IMR-90 (cell line): ENCODE results near the gene ARID4B. TPM values are rescaled to one million over a fixed set of nuclear protein-coding genes. Genes with fewer than 3 reads are reported as not detected.

ENCODE experiments used
- ATAC-seq: fragments of 200-7000 bp; cut with Tn5 transposase; 2 replicates; pipeline ENCODE4 v1.9.1; 2020; ENCODE audit warnings: low read depth, mild to moderate bottlenecking, moderate library complexity
- BruUV-seq: library from RNA; stranded (reverse); fragments of 400-500 nt; replicated peaks from 2 replicates; lab custom pipeline; 2021; lab: Mats Ljungman, UMichigan
- CTCF ChIA-PET: fragments of 300-600 bp; formaldehyde crosslinking; extraction: SDS; loops from one replicate; lab custom pipeline; 2021; ENCODE audit warnings: antibody characterized with exemption; lab: Yijun Ruan, JAX
- POLR2A ChIA-PET: fragments of 300-600 bp; sonication (Branson Sonifier 250); formaldehyde crosslinking; loops from one replicate; lab custom pipeline; 2022; ENCODE audit warnings: antibody characterized with exemption; ENCODE audit not compliant: unreplicated experiment; lab: Charles Lee
- DNase-seq: peaks from one replicate; pipeline ENCODE4 v3.0.0; 2013
- H2AFZ ChIP-seq: replicated peaks from 2 replicates; pipeline ENCODE3; 2013; ENCODE audit warnings: low read length, mild to moderate bottlenecking; ENCODE audit not compliant: poor library complexity
- H2AK5ac ChIP-seq: 2 replicates; pipeline ENCODE4 v1.6.1; 2013; ENCODE audit warnings: low read depth, low read length, inconsistent platforms
- H2AK9ac ChIP-seq: replicated peaks from 2 replicates; pipeline ENCODE3; 2013; ENCODE audit warnings: mild to moderate bottlenecking, low read depth, low read length, moderate library complexity; ENCODE audit not compliant: poor library complexity
- H2BK120ac ChIP-seq: 2 replicates; pipeline ENCODE4 v1.6.1; 2013; ENCODE audit warnings: low read depth, low read length, inconsistent platforms
- H2BK15ac ChIP-seq: 3 replicates; pipeline ENCODE4 v1.6.1; 2013; ENCODE audit warnings: low read depth, low read length, inconsistent platforms
- H2BK20ac ChIP-seq: 2 replicates; pipeline ENCODE4 v1.6.1; 2013; ENCODE audit warnings: low read depth, mild to moderate bottlenecking, inconsistent platforms, low read length, moderate library complexity
- H2BK5ac ChIP-seq: 2 replicates; pipeline ENCODE4 v1.6.1; 2013; ENCODE audit warnings: mild to moderate bottlenecking, low read depth, low read length, inconsistent platforms; ENCODE audit not compliant: poor library complexity, severe bottlenecking
- H3K14ac ChIP-seq: replicated peaks from 2 replicates; pipeline ENCODE4 v1.6.1; 2013; ENCODE audit warnings: low read depth, low read length, inconsistent platforms
- H3K18ac ChIP-seq: 2 replicates; pipeline ENCODE4 v1.6.1; 2013; ENCODE audit warnings: low read depth, low read length, control low read depth
- H3K23ac ChIP-seq: 2 replicates; pipeline ENCODE4 v1.6.1; 2013; ENCODE audit warnings: low read depth, low read length, inconsistent platforms
- H3K27ac ChIP-seq: 2 replicates; pipeline ENCODE4 v1.5.1; 2013; ENCODE audit warnings: mild to moderate bottlenecking, control low read depth, low read length; ENCODE audit not compliant: insufficient read depth
- H3K27me3 ChIP-seq: 2 replicates; pipeline ENCODE4 v1.6.1; 2013; ENCODE audit warnings: low read length; ENCODE audit not compliant: control insufficient read depth, insufficient read depth
- H3K36me3 ChIP-seq: 2 replicates; pipeline ENCODE4 v1.6.1; 2013; ENCODE audit warnings: low read length, mixed read lengths; ENCODE audit not compliant: control insufficient read depth, insufficient read depth
- H3K4ac ChIP-seq: 2 replicates; pipeline ENCODE4 v1.6.1; 2013; ENCODE audit warnings: low read depth, low read length, inconsistent platforms
- H3K4me1 ChIP-seq: 2 replicates; pipeline ENCODE4 v1.6.1; 2013; ENCODE audit warnings: low read length, mixed read lengths; ENCODE audit not compliant: control insufficient read depth, insufficient read depth
- H3K4me2 ChIP-seq: 2 replicates; pipeline ENCODE4 v1.6.1; 2013; ENCODE audit warnings: low read depth, mild to moderate bottlenecking, control low read depth, low read length, moderate library complexity
- H3K4me3 ChIP-seq: 2 replicates; pipeline ENCODE4 v1.5.1; 2013; ENCODE audit warnings: low read depth, mild to moderate bottlenecking, control low read depth, low read length, moderate library complexity; ENCODE audit not compliant: insufficient read depth
- H3K56ac ChIP-seq: 2 replicates; pipeline ENCODE4 v1.6.1; 2013; ENCODE audit warnings: low read length, inconsistent platforms; ENCODE audit not compliant: insufficient read depth; ENCODE audit errors: extremely low read depth
- H3K79me1 ChIP-seq, 2 experiments: 2 replicates each; pipeline ENCODE4 v1.6.1; 2013; ENCODE audit warnings: low read length in 2 of 2, inconsistent platforms in 1 of 2, low read depth in 1 of 2
- H3K9ac ChIP-seq: 2 replicates; pipeline ENCODE4 v1.6.1; 2013; ENCODE audit warnings: low read depth, low read length, control low read depth
- H3K9me1 ChIP-seq: 2 replicates; pipeline ENCODE4 v1.6.1; 2013; ENCODE audit warnings: low read length, inconsistent platforms; ENCODE audit not compliant: insufficient read depth
- H3K9me3 ChIP-seq: 2 replicates; pipeline ENCODE4 v1.6.1; 2013; ENCODE audit warnings: low read length; ENCODE audit not compliant: control insufficient read depth, insufficient read depth
- H4K20me1 ChIP-seq: 2 replicates; pipeline ENCODE4 v1.6.1; 2013; ENCODE audit warnings: low read length, inconsistent platforms; ENCODE audit not compliant: insufficient read depth
- H4K5ac ChIP-seq: 2 replicates; pipeline ENCODE4 v1.6.1; 2013; ENCODE audit warnings: mild to moderate bottlenecking, low read depth, low read length, control low read depth
- H4K8ac ChIP-seq, 2 experiments: 2 replicates each; pipeline ENCODE4 v1.6.1; 2013; ENCODE audit warnings: low read depth in 2 of 2, low read length in 2 of 2, control low read depth in 1 of 2, inconsistent platforms in 1 of 2
- H4K91ac ChIP-seq: 2 replicates; pipeline ENCODE4 v1.6.1; 2013; ENCODE audit warnings: low read depth, low read length, inconsistent platforms; ENCODE audit not compliant: insufficient read depth
- BHLHE40 ChIP-seq: fragments of 150-350 bp; IDR thresholded peaks from 2 replicates; pipeline ENCODE4 v1.6.1; 2016; ENCODE audit warnings: mild to moderate bottlenecking, low read depth, low read length
- MXI1 ChIP-seq: IDR thresholded peaks from 2 replicates; pipeline ENCODE4 v1.6.1; 2012; ENCODE audit warnings: low read depth, mild to moderate bottlenecking, low read length, moderate library complexity, borderline replicate concordance
- WGBS, 2 experiments: methylation state at CpG; one replicate each; pipeline versions ENCODE4 v1.1.5 to v1.1.7; 2013; ENCODE audit warnings: missing lambda C conversion rate in 2 of 2; ENCODE audit not compliant: insufficient read length in 1 of 2; ENCODE audit errors: extremely low coverage in 2 of 2; 5-methylcytosine and 5-hydroxymethylcytosine counted together
- dilution Hi-C: fragments of 300-500 bp; cut with HindIII; formaldehyde crosslinking; loops from one replicate; pipeline ENCODE4 v1.14.3; 2018; ENCODE audit warnings: low sequenced_read_pairs; ENCODE audit not compliant: unreplicated experiment
- in situ Hi-C: fragments of 300-500 bp; cut with MboI; formaldehyde crosslinking; loops from 3 replicates; pipeline ENCODE4 v1.14.3; 2019; ENCODE audit warnings: low sequenced_read_pairs, inconsistent platforms, mixed read lengths
- intact Hi-C: fragments of 100-400 bp; cut with micrococcal nuclease; formaldehyde crosslinking; loops from 2 replicates; pipeline ENCODE4 v1.10.0; 2022
- polyA plus RNA-seq, 3 experiments: library from polyadenylated mRNA; depleted of rRNA; stranded (reverse); fragments of >200 nt; gene quantifications; 2 replicates each; pipeline ENCODE4 v1.2.3, GENCODE V29; 2012; ENCODE audit warnings: low replicate concordance in 1 of 3
- total RNA-seq: library from RNA; depleted of rRNA; stranded (reverse); fragments of >200 nt; gene quantifications from 2 replicates; pipeline ENCODE4 v1.2.3, GENCODE V29; 2012

The ARID4B gene
- total and polyA plus RNA-seq, 2 of the 4 experiments (the other 2 are of a cell fraction): 8.5 to 16.0 TPM

DNA sequence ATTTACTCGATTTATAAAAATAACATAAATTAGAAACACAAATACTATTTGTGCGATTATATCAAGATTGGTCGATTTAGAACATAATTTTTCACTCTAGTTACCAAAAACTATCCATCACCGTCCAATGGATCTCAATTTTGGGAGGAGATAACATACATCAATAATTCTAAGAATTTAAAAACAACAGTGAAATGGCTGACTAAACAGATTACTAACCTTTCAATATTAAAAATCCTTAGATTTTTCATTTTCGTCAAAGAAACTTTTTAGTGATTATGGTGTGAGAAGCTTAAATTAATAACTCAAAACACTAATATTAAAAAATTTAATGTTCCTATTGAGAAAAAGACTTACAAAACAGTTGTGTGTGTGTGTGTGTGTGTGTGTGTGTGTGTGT lies 91.9 kb downstream of the ARID4B start:
- no peak overlapping the region for H4K91ac ChIP-seq
- no peak overlapping the region for H2BK20ac ChIP-seq
- no peaks in the 10 kb centered on the region for H3K27me3 ChIP-seq
- no peak overlapping the region for H2BK15ac ChIP-seq
- CTCF ChIA-PET: interaction anchor here (0.6 kb wide), 1 partner anchor 607 kb away, joined by 3 read pairs; no protein-coding TSS in a partner anchor
- WGBS, 2 experiments: no CpG with 5 or more reads among the region's 5 CpGs
- intact Hi-C loops (no loop called here), dilution Hi-C loops (no loop called here), in situ Hi-C loops (no loop called here)
- no peak overlapping the region for H2AK5ac ChIP-seq
- H3K36me3 ChIP-seq: peaks cover 18% of the 10 kb centered on the region
- peaks cover 7 to 9% of the 10 kb centered on the region in 2 experiments; a peak in 3 of 4 replicates for H3K79me1 ChIP-seq
- H2BK5ac ChIP-seq: no peak overlapping the region
- no peak overlapping the region for H3K18ac ChIP-seq
- H3K23ac ChIP-seq: no peak overlapping the region
- TF ChIP-seq BHLHE40 (no peak), MXI1 (no peak)
- no peak overlapping the region for H3K4me2 ChIP-seq
- BruUV-seq: no TSS peak
- H3K9me1 ChIP-seq: no peaks in the 10 kb centered on the region
- no peak overlapping the region for H4K8ac ChIP-seq
- H3K27ac ChIP-seq: no peak overlapping the region
- no peak overlapping the region for H3K4me3 ChIP-seq
- no peaks in the 10 kb centered on the region for H3K9me3 ChIP-seq
- H4K5ac ChIP-seq: no peak overlapping the region
- no peaks in the 10 kb centered on the region for H4K20me1 ChIP-seq
- no peak for ATAC-seq
- H3K14ac ChIP-seq: no peak overlapping the region
- no peak overlapping the region for H3K4ac ChIP-seq
- POLR2A ChIA-PET: no interaction called here
- H2AK9ac ChIP-seq: no peak overlapping the region
- 0 out of 2 replicates have a peak, but pooled peaks cover 2% of the 10 kb centered on the region for H3K4me1 ChIP-seq
- H2AFZ ChIP-seq: no peak overlapping the region
- no peak overlapping the region for H3K56ac ChIP-seq
- no peak overlapping the region for H3K9ac ChIP-seq
- no peak overlapping the region for H2BK120ac ChIP-seq
- no peak for DNase-seq
